GM12892 (cell line): ENCODE results near the gene KDM7A.

Experiments used
- POLR2AphosphoS5 ChIP-seq: IDR thresholded peaks from 2 replicates; pipeline ENCODE4 v1.6.1; 2011; ENCODE audit warnings: low read depth, low read length, control low read depth
- TAF1 ChIP-seq: IDR thresholded peaks from 2 replicates; pipeline ENCODE4 v1.6.1; 2011; ENCODE audit warnings: low read depth, mild to moderate bottlenecking, control low read depth, low read length, borderline replicate concordance

DNA sequence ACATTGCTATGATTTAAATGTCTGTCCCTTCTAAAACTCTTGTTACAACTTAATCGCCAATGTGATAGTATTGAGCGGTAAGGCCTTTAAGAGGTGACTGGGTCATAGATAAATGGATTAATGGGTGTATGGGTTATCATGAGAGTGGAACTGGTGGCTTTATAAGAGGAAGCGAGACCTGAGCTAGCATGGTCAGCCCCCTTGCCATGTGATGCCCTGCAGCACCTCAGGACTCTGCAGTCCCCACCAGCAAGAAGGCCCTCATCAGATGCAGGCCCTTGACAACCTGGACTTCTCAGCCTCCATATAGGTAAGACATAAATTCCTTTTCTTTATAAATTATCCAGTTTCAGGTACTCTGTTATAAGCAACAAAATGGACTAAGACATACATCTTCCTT lies 129.6 kb downstream of the KDM7A start:
- TF ChIP-seq TAF1 (no peak), POLR2AphosphoS5 (no peak)
